GM19324 (cell line): ENCODE measurements around the gene ATP11A.

Experiments
- ATAC-seq: cut with Tn5 transposase; IDR thresholded peaks from one replicate; pipeline ENCODE4 v1.9.1; 2021; ENCODE audit warnings: mild to moderate bottlenecking, moderate library complexity; ENCODE audit not compliant: unreplicated experiment, low FRiP score

ATP11A gene

DNA sequence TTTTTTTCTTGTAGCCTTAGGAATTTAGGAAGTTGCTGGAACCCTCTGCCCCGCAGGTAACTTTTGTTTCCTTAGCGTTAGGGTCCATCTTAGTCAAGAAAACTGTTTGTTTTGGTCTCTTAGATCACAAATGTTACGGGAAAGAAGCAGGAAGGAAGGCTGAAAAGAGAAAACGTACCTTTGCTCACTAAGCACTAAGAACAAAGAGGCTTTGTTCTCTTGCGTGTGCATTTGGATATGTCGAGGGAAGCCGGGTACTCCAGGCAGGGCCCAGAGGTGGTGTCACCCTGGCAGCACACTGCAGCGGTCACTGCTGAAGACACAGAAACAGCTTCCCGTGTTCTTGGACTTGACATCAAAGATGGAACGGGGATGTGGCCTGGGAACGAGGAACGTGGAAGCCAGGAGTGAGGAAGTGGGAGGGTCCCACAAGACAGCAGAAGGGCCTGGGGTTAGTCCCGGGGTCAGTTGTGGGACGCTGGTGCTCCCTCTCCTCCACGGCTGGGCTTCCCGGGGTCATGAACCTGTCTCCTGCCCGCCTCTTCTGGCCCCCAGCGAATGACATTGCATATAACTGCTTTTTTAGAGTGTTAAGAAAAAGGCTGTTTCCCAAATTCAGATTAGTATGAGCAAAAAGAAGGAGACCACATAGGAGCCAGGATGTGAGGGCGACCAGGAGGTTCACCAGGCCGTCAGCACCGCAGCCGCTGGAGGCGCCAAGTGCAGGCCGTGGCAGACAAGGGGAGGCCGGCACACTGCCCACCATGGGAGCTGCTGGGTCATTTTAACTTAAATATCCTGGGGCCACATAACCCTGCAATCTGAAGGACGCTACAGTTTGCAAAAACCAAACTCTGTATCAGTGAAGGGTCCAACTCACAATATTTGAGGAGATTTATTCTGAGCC, 31.6 kb downstream of the ATP11A start:
- ATAC-seq, result no peak

DNA sequence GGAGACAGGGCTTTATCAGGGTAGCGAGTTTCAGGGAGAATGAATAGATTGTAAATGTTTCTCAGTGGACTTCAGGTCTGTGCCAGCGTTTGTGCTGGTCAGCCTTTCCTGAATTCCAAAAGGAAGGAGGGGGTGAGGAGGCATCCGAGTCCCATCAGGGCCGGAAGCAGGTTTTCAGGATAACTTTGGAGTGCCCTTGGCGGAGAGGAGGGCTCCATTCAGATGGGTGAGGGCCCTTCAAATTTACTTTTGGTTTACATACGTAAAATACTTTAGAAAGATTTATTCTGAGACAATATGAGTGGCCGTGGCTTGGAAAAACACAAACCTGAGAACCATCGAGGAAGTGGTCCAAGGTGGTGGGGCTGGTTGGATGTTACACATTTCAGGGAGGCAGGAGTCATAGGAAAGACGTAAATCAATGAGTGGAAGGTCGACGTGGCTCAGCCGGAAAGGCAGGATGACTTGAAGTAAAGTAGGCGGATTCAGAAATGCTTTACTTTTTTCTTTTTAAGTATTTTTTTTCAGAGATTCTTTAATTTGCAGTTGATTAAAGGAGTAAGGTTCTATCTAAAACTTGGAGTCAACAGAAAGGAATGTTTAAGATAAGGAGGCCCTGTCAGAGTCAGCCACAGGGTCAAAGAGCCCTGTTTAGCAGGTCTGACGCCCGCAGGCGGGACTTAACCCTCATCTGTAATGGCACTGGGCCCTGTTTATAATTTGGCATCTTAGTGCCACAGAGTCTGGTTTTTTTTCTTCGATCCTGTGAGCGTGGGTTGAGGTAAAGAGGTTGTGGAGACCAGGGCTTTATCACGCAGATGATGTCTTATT, 32.8 kb downstream of the ATP11A start:
- no peak for ATAC-seq

- ATAC-seq, result no peak
Measured at GRCh38 chr13:112723771-112724170, 33.9 kb downstream of the ATP11A start.

DNA sequence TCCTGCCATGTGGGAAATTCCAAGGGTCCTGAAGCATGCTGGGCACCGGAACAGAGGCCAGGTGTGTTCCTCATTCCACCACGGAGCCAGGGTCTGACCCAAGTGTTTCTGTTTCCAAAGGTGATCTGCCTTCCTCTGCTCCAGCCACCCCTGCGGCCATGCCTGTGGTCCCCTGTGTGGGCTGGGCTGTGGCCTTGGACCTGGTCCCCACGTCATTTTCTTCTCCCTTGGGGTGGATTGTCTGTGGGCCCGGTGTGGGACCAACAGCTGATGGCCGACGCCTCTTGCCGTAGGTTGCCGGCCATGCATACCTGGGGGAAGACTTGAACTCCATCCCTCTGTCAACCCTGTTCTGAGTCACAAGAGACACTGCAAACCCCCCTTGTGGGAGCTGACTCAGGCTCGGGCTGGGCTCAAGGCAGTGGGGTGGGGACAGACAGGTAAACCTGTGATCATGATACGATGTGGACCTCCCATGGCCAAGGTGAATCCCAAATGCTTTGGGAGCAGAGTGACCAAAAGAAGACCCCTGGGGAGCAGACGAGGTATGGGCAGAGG, 35.0 kb downstream of the ATP11A start:
- no peak for ATAC-seq

DNA sequence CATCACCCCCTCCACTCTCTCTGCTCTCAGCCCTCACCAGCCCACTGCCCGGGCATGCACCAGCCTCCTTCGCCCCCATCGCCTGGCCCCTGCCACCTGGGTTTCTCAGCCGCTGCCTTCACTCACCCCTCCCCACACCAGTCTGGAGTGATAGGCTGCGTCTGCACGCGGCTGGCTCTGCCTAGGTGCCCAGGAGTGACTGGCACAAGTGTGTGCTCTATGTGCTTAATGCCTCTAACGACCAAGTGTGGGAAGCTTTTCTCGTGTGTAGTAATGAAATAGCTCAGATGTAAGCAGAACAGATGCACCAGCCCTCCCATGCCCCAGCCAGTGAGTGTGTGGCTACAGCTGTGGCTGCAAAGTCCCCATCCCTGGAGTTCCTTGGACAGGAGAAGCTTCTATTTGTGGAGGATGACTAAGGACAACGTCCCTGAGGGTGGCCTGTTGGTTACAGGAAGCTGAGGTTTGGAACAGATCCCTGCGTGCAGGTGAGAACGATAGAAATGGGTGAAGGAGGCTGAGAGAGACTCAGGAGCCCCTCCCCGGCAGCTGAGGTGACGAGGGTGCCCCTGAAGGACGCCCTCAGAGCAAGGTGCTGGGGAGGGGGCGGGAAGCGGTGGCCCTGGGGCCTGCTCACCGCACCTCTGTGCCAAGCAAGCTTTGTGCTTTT, 35.6 kb downstream of the ATP11A start:
- ATAC-seq, result no peak

- ATAC-seq, result no peak
Measured at GRCh38 chr13:112726016-112726767, 36.4 kb downstream of the ATP11A start.

GRCh38 chr13:112727581-112727980, 37.7 kb downstream of the ATP11A start:
- no peak for ATAC-seq

DNA sequence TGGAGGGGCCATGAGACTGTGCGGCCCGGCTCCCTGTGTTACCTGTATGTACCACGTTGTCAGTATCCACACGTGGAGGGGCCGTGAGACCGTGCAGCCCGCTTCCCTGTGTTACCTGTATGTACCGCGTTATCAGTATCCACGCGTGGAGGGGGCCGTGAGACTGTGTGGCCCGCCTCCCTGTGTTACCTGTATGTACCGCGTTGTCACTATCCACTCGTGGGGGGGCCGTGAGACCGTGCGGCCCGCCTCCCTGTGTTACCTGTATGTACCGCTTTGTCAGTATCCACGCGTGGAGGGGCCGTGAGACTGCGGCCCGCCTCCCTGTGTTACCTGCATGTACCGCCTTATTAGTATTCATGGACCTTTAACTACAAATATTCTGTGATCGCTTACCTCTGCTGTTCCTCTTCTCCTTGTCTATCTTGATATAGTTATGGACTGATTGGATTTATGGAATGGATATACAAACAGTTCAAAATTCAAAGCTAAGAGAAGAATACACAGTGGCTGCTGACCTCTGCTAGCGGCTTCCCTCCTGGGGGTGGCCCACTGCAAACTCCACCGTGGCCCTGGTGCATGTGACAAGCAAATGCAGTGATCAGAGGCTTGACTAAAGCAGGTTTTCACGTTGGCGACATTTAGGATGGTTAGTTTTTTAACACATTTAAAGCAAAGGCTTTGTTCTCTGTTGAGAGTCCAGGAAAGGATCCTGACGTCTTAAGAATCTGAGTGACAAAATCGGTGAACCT, 38.7 kb downstream of the ATP11A start:
- no peak for ATAC-seq

DNA sequence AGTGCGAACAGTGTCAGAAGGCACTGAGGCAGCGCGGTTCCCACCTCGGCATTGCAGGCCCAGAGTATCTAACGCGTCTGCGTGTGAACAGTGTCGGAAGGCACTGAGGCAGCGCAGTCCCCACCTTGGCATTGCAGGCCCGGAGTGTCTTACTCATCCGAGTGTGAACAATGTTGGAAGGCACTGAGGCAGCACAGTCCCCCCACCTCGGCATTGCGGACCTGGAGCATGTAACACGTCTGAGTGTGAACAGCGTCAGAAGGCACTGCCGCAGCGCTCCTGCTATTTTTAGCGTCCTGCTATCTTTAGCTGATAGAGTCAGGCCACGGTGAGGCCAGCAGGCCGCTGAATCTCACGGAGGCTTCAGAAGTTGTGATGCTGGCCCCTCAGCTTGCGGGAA, 39.6 kb downstream of the ATP11A start:
- no peak for ATAC-seq

DNA sequence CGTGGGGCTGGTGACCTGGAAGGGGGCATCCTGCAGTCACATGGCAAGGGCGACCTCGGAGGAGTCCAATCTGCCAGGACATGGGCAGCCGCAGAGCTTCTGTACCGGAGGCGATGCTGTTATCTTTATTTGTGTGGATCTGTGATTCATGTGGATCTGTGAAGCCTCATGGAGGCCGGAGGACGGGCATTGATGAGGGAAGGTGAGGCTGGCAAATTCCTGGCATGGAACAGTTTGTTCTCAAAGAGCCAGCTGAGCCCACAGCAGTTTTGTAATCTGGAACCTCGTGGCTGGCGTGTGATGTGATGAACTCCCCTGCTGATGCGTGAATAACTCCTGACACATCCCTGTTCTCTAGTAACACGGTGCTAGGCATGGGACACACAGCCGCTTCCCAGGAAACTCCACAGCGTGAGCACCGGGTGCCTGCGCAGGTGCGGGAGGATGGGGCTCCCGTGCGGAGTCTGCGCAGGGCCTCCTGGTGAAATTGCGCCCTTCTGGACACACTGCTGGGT, 40.4 kb downstream of the ATP11A start:
- ATAC-seq, result no peak

DNA sequence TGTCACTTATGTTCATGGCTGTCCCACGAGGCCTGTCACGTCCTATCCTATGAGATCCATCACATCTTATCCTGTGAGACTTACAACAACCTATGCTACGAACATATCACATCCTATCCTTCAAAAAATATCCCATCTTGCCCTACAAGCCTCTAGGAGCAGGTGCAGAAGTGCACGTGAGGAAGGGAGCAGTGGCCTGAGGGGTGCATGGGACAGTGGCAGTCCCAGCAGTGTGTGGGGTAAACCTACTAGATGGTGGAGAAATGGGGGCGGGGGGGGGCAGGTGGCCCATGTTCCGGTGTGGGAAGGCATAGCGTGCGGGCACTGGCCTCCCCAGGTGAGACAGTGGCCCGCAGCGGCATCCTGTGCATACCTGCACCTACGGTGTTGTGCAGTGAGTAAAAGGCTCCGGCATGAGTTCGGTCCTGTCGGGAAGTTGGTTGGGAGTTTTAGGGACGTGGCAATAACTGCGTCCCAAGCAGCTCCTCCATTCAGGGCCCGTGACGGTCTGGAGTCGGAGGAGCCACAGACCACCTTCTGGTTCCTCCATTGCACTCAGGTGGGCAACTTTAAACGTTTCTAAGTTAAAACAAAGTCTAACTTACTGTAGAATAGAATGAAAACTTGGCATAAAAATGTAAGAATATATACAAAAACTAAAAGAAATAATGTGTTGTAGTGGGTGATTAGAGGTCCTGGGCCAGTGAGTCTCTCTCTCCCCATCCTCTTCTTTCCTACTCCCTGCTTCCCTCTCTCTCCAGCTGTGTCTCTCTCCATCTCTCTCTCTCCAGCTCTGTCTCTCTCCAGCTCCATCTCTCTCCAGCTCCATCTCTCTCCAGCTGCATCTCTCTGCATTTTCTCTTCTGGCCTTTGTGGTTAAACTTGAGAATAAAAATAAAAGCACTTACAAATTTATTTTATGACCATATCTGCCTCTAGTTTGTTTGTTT, 42.1 kb downstream of the ATP11A start:
- no peak for ATAC-seq

- no peak for ATAC-seq
Measured at GRCh38 chr13:112732679-112733078, 42.8 kb downstream of the ATP11A start.

DNA sequence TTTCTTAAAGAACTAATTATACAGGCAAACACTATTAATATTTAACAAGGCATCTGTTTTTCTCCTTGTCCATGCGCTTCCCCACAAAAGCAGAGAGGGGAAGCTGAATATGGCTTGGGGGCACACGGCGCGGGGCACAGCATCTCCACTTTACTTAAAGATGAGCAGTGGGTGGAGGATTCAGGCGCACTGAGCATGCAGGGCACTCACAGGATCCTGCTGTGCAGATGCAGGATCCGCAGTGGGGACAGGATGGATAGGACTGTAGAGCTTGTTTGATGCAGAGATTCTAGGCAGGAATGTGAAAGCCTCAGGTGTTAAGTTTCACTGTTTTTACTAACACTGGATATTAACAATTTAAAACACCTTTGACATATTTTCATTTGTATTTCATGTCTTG, 43.3 kb downstream of the ATP11A start:
- no peak for ATAC-seq

- ATAC-seq, result no peak
Measured at GRCh38 chr13:112733661-112734379, 44.0 kb downstream of the ATP11A start.

DNA sequence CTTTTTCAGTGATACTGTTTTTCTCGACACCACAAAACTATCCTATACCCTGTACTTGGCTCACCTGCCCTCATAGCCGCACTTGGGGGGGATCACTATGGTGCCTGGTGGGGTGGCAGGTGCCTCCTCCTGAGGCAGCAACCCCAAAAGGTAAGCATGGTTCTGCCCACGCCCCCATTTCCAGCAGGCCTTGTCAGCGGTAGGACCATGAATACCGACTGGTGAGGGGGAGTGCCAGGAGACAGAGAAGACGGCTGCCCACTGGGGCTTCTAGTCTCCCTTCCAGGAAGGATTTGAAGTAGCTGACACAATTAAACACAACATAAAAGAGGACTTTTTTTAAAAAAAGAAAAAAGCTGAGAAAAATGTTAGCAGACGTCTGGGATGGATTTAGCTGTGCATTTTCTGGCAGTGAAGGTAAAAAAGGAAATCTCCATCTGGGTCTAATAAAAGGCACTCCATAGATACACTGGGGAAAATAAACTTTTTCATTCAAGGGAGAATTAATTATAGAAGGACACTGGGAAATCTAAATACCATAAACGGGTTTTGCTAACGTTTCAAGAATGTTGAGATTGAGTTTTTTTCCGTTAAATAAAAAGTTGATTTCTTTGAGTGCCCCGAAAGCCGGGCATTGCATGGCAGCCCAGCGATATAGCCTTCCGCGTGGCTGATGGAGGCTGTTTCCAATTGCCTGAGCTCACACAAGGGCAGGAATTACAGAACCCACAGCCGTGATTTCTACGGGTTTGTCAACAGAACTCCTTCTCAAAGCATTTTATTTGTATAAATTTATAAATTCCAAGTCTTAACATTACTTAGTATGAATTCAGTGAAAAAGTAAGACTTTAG, 45.1 kb downstream of the ATP11A start:
- ATAC-seq, result no peak

DNA sequence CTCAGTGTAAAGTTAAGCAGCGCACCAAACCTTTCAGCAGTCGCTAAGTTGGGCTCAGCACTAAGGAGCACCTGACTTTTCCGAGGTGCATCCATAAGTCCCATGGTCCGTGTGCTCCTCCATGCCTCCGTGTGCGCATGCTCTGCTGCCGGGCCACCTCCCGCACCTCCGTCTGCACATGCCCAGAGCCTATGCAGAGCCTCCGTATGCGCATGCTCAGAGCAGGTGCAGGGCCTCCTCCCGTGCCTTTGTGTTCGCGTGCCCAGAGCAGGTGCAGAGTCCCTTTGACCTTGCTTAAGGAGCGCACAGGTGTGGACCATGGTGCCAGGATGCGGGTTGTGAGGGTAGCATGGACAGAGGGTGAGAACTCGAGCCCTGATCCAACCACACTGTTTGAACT, 46.0 kb downstream of the ATP11A start:
- ATAC-seq, result no peak
